Left lung (tissue), 10 donors: ENCODE results near the gene NANOS3. TPM values are rescaled to one million over a fixed set of nuclear protein-coding genes. Genes with fewer than 3 reads are reported as not detected.

Source experiments
- ATAC-seq: fragments of 200-7000 bp; cut with Tn5 transposase; one replicate; pipeline ENCODE4 v1.9.1; 2020; ENCODE audit warnings: moderate library complexity
- DNase-seq, 4 donors: peaks; one replicate each; pipeline ENCODE4 v3.0.0-alpha.2; 2013 to 2020
- H3K27ac ChIP-seq, 2 donors: fragments of 200-600 bp; sonication (generic) in 1 of 2; one replicate each; pipeline versions ENCODE4 v1.5.0 to v1.8.0; 2020 to 2021
- H3K27me3 ChIP-seq, 2 donors: fragments of 200-600 bp; sonication (generic) in 1 of 2; one replicate each; pipeline versions ENCODE4 v1.5.0 to v1.8.0; 2020 to 2021
- H3K36me3 ChIP-seq, 2 donors: fragments of 200-600 bp; sonication (generic) in 1 of 2; one replicate each; pipeline versions ENCODE4 v1.5.0 to v1.8.0; 2020 to 2021
- H3K4me1 ChIP-seq, 2 donors: fragments of 200-600 bp; one replicate each; pipeline ENCODE4 v1.8.0; 2021
- H3K4me3 ChIP-seq, 2 donors: fragments of 200-600 bp; sonication (generic) in 1 of 2; one replicate each; pipeline versions ENCODE4 v1.5.0 to v1.8.0; 2020 to 2021; ENCODE audit warnings: mild to moderate bottlenecking in 1 of 2
- H3K9me3 ChIP-seq, 2 donors: fragments of 200-600 bp; sonication (generic) in 1 of 2; one replicate each; pipeline versions ENCODE4 v1.5.0 to v1.8.0; 2020 to 2021
- intact Hi-C, 2 donors: fragments of 100-400 bp; cut with DNase I; formaldehyde crosslinking; loops; one replicate each; pipeline versions ENCODE4 v1.11.2 to v1.14.2; 2022
- polyA plus RNA-seq, 6 donors: library from polyadenylated mRNA; unstranded; fragments of 120-200 nt; gene quantifications; one replicate each; pipeline ENCODE4 v1.2.1, GENCODE V29; 2013; ENCODE audit not compliant: insufficient read length in 6 of 6
- total RNA-seq, 2 donors: library from RNA; stranded (reverse); fragmentation: NEBNext Ultra II Directional; extraction: Animal tissue kit (Norgen Biotek cat#: 25700); gene quantifications; one replicate each; pipeline ENCODE4 v1.2.1, GENCODE V29; 2021
- TF ChIP-seq, protein P1 (sequence below), 2 donors: fragments of 200-600 bp; sonication (generic) in 1 of 2; IDR thresholded peaks; one replicate each; pipeline versions ENCODE4 v1.5.0 to v1.8.0; 2021; ENCODE audit warnings: antibody characterized with exemption in 2 of 2
- donor health status: DM: no; HTN: yes; CAD: no.
- donor health status: DM: no; HTN: no; CAD: no.

Gene NANOS3
- total and polyA plus RNA-seq, 8 donors: 0.89 to 3.1 (median 1.8) TPM

DNA sequence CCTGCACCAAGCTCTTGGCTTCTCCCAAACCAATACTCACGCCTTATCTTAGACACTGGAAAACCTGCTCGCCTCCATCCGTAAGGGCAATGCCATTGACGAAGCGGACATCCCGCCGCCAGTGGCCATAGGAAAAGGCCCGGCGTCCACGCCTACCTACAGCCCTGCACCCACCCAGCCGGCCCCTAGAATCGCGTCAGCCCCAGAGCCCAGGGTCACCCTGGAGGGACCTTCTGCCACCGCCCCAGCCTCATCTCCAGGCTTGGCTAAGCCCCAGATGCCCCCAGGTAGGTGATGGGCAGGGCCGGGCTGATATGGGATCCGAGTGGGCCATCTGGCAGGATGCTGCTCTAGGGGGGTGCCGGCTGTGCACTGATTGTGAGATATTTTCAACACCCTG, 36.4 kb downstream of the NANOS3 start:
- no peak overlapping the region for H3K27ac ChIP-seq
- H3K4me1 ChIP-seq: peaks cover 0 to 9% of the 10 kb centered on the region in 2 donors
- no peak overlapping the region for H3K4me3 ChIP-seq
- ATAC-seq: no peak
- H3K27me3 ChIP-seq: no peaks in the 10 kb centered on the region
- intact Hi-C loops: no loop called here
- H3K9me3 ChIP-seq: no peaks in the 10 kb centered on the region
- DNase-seq: no peak
- H3K36me3 ChIP-seq: peaks cover 0 to 79% of the 10 kb centered on the region in 2 donors
- TF ChIP-seq, protein P1, sequence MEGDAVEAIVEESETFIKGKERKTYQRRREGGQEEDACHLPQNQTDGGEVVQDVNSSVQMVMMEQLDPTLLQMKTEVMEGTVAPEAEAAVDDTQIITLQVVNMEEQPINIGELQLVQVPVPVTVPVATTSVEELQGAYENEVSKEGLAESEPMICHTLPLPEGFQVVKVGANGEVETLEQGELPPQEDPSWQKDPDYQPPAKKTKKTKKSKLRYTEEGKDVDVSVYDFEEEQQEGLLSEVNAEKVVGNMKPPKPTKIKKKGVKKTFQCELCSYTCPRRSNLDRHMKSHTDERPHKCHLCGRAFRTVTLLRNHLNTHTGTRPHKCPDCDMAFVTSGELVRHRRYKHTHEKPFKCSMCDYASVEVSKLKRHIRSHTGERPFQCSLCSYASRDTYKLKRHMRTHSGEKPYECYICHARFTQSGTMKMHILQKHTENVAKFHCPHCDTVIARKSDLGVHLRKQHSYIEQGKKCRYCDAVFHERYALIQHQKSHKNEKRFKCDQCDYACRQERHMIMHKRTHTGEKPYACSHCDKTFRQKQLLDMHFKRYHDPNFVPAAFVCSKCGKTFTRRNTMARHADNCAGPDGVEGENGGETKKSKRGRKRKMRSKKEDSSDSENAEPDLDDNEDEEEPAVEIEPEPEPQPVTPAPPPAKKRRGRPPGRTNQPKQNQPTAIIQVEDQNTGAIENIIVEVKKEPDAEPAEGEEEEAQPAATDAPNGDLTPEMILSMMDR (IDR thresholded peaks at IDR 0.05): no peak

DNA sequence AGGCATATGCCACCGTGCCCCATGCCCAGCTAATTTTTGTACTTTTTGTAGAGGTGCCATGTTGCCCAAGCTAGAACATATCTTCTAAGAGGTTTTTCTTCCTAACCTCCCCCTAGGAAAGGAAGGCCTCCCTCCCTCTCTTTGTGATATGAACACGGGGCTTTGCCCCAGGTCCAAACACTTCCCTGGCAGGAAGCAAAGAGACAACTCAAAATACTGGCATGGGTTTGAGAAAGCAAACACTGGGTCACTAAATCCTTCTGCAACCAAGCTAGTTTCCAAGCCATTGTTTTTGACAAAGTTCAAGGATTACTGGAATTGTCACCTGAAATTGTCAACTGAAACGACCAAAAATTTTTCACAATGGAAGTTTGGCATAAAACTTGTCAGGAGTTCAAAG, 37.8 kb downstream of the NANOS3 start:
- TF ChIP-seq, protein P1 (IDR thresholded peaks at IDR 0.05): no peak
- Histone ChIP-seq H3K27me3 (no peaks in the 10 kb centered on the region), H3K4me3 (no peak overlapping the region), H3K9me3 (no peaks in the 10 kb centered on the region), H3K27ac (no peak overlapping the region), H3K36me3 (peaks cover 0 to 87% of the 10 kb centered on the region in 2 donors), H3K4me1 (peaks cover 0 to 5% of the 10 kb centered on the region in 2 donors)
- DNase-seq: no peak
- intact Hi-C loops: no loop called here
- no peak for ATAC-seq

DNA sequence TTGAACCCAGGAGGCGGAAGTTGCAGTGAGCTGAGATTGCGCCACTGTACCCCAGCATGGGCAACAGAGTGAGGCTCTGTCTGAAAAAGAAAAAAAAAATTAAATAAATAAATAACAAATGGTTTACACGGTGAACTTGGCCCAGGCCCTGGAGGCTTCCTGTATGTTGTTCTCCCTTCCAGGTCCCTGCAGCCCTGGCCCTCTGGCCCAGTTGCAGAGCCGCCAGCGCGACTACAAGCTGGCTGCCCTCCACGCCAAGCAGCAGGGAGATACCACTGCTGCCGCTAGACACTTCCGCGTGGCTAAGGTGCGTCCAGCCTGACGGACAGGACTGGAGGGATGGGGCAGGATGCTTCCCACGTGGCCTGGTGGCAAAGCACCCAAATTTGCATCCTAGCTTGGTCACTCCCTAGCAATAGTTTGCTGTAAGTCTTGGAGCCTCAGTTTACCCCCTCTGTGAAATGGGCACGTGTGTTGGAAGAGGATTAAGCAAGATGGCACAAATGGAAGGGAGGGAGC, 41.0 kb downstream of the NANOS3 start:
- intact Hi-C loops: no loop called here
- peaks cover 0 to 95% of the 10 kb centered on the region in 2 donors for H3K36me3 ChIP-seq
- DNase-seq (no peak), ATAC-seq (peak; percentile 13)
- peaks cover 0 to 6% of the 10 kb centered on the region in 2 donors for H3K9me3 ChIP-seq
- no peaks in the 10 kb centered on the region for H3K27me3 ChIP-seq
- no peak overlapping the region for H3K27ac ChIP-seq
- TF ChIP-seq, protein P1 (IDR thresholded peaks at IDR 0.05): no peak
- H3K4me3 ChIP-seq: no peak overlapping the region
- H3K4me1 ChIP-seq: peaks cover 0 to 5% of the 10 kb centered on the region in 2 donors

DNA sequence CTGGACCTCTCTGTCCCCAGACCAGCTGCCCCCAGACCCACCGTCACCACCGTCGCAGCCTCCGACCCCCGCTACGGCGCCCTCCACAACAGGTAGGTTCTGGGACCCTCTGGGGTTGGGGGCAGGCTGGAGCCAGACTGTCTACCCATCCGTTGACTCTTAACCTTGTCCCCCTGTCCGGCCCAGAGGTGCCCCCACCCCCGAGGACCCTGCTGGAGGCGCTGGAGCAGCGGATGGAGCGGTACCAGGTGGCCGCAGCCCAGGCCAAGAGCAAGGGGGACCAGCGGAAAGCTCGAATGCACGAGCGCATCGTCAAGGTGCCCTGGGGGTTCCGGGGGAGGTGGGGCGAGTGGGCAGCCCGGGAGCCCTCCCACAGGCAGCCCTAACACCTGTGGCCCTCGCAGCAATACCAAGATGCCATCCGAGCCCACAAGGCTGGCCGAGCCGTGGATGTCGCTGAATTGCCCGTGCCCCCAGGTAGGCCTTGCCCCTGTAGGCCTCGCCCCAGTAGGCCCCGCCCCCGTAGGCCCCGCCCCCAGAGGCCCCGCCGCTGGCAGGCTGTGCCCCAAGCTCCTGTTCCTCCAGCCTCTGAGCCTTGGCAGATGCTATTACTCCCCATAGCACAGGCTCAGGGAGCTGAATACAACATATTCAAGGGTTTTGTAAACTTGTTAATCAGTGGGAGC, 41.9 kb downstream of the NANOS3 start:
- intact Hi-C loops: no loop called here

DNA sequence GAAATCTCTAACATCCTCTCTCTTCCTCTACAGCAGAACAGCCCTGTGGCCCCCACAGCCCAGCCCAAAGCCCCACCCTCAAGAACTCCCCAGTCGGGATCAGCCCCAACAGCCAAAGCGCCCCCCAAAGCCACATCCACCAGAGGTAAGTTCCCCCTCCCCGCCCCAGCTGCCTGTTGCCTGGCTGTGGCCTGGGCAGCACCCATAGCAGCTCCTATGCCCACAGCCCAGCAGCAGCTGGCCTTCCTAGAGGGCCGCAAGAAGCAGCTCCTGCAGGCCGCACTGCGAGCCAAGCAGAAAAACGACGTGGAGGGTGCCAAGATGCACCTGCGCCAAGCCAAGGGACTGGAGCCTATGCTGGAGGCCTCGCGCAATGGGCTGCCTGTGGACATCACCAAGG, 43.6 kb downstream of the NANOS3 start:
- Histone ChIP-seq H3K27me3 (no peaks in the 10 kb centered on the region), H3K4me1 (peaks cover 0 to 5% of the 10 kb centered on the region in 2 donors), H3K4me3 (no peak overlapping the region), H3K36me3 (peaks cover 0 to 95% of the 10 kb centered on the region in 2 donors), H3K27ac (no peak overlapping the region), H3K9me3 (peaks cover 0 to 6% of the 10 kb centered on the region in 2 donors)
- DNase-seq (no peak), ATAC-seq (no peak)
- TF ChIP-seq, protein P1 (IDR thresholded peaks at IDR 0.05): no peak
- intact Hi-C loops: no loop called here

More for the DNA sequence above, 41.9 kb downstream of the NANOS3 start:
- peaks cover 0 to 5% of the 10 kb centered on the region in 2 donors for H3K4me1 ChIP-seq
- H3K27me3 ChIP-seq: no peaks in the 10 kb centered on the region
- H3K36me3 ChIP-seq: peaks cover 0 to 95% of the 10 kb centered on the region in 2 donors
- no peak overlapping the region for H3K4me3 ChIP-seq
- no peak overlapping the region for H3K27ac ChIP-seq
- DNase-seq (no peak), ATAC-seq (no peak)
- TF ChIP-seq, protein P1 (IDR thresholded peaks at IDR 0.05): no peak
- H3K9me3 ChIP-seq: peaks cover 0 to 6% of the 10 kb centered on the region in 2 donors
